ENCODE results near the gene STRIT1. TPM values are rescaled to one million over a fixed set of nuclear protein-coding genes. Genes with fewer than 3 reads are reported as not detected.

STRIT1 gene
- total RNA-seq (15.3 TPM), polyA plus RNA-seq (ENCODE audit: insufficient read depth in 1 of 8, insufficient read length in 8 of 8, low replicate concordance in 1 of 8) (10 to 100 TPM; 39.3 to 84.0 (median 42.2) TPM)
- long read RNA-seq, donor 1, transcript DWORF-201 (3 exons, 873 nt) = major isoform, 25 of 49 reads
- long read RNA-seq, donor 1, partial matches to known transcripts = 24 of 49 reads
- long read RNA-seq, donor 1, other reads (novel, unspliced or antisense) = 0 of 49 reads
- long read RNA-seq, donor 2, partial matches to known transcripts = 5 of 9 reads
- long read RNA-seq, donor 2, other reads (novel, unspliced or antisense) = 0 of 9 reads
- long read RNA-seq, donor 3, transcript DWORF-201 (3 exons, 873 nt) = major isoform, 31 of 50 reads
- long read RNA-seq, donor 3, partial matches to known transcripts = 19 of 50 reads
- long read RNA-seq, donor 3, other reads (novel, unspliced or antisense) = 0 of 50 reads
- long read RNA-seq, donor 4, transcript DWORF-201 (3 exons, 873 nt) = major isoform, 13 of 61 reads
- long read RNA-seq, donor 4, partial matches to known transcripts = 48 of 61 reads
- long read RNA-seq, donor 4, other reads (novel, unspliced or antisense) = 0 of 61 reads
- long read RNA-seq, donor 5, transcript DWORF-201 (3 exons, 873 nt) = major isoform, 198 of 451 reads
- long read RNA-seq, donor 5, partial matches to known transcripts = 253 of 451 reads
- long read RNA-seq, donor 5, other reads (novel, unspliced or antisense) = 0 of 451 reads
- long read RNA-seq, donor 6, transcript DWORF-201 (3 exons, 873 nt) = major isoform, 137 of 341 reads
- long read RNA-seq, donor 6, partial matches to known transcripts = 204 of 341 reads
- long read RNA-seq, donor 6, other reads (novel, unspliced or antisense) = 0 of 341 reads
- long read RNA-seq, donor 7, transcript DWORF-201 (3 exons, 873 nt) = major isoform, 168 of 500 reads
- long read RNA-seq, donor 7, partial matches to known transcripts = 332 of 500 reads
- long read RNA-seq, donor 7, other reads (novel, unspliced or antisense) = 0 of 500 reads
- long read RNA-seq, donor 8, transcript DWORF-201 (3 exons, 873 nt) = major isoform, 25 of 75 reads
- long read RNA-seq, donor 8, partial matches to known transcripts = 50 of 75 reads
- long read RNA-seq, donor 8, other reads (novel, unspliced or antisense) = 0 of 75 reads
- long read RNA-seq, donor 9, transcript DWORF-201 (3 exons, 873 nt) = major isoform, 83 of 231 reads
- long read RNA-seq, donor 9, partial matches to known transcripts = 148 of 231 reads
- long read RNA-seq, donor 9, other reads (novel, unspliced or antisense) = 0 of 231 reads
- long read RNA-seq, donor 10, transcript DWORF-201 (3 exons, 873 nt) = major isoform, 129 of 307 reads
- long read RNA-seq, donor 10, partial matches to known transcripts = 178 of 307 reads
- long read RNA-seq, donor 10, other reads (novel, unspliced or antisense) = 0 of 307 reads
- long read RNA-seq, donor 11, transcript DWORF-201 (3 exons, 873 nt) = major isoform, 30 of 68 reads
- long read RNA-seq, donor 11, partial matches to known transcripts = 38 of 68 reads
- long read RNA-seq, donor 11, other reads (novel, unspliced or antisense) = 0 of 68 reads

GRCh38 chr3:155293516-155293915 is at the start of gene STRIT1:
Gene STRIT1 (minus strand): TSS chr3:155293683.
- Histone ChIP-seq H3K27ac (ENCODE audit: low read length) (no peak within 1 kb of the TSS), H3K9me3 (replicated peaks; ENCODE audit: control insufficient read depth, low read depth, low read length) (peaks cover 9% of the 10 kb centered on the region), H3K4me3 (ENCODE audit: low read length) (no peak within 1 kb of the TSS), H3K4me1 (ENCODE audit: control insufficient read depth, insufficient read depth, low read length) (no peaks in the 10 kb centered on the region), H3K36me3 (ENCODE audit: control insufficient read depth, insufficient read depth, low read length) (no peaks in the 10 kb centered on the region), H3K27me3 (ENCODE audit: control insufficient read depth, insufficient read depth, low read length) (no peaks in the 10 kb centered on the region)
- no CpG with 5 or more reads among the region's 6 CpGs for WGBS (ENCODE audit: insufficient coverage)
- no peak for DNase-seq

- 10% methylated on average over 2 of the region's 3 CpGs for WGBS (ENCODE audit: insufficient coverage)
- Histone ChIP-seq H3K4me3 (ENCODE audit: low read length) (no peak overlapping the region), H3K36me3 (ENCODE audit: control insufficient read depth, insufficient read depth, low read length) (no peaks in the 10 kb centered on the region), H3K4me1 (ENCODE audit: control insufficient read depth, insufficient read depth, low read length) (no peaks in the 10 kb centered on the region), H3K27ac (ENCODE audit: low read length) (no peak overlapping the region), H3K27me3 (ENCODE audit: control insufficient read depth, insufficient read depth, low read length) (no peaks in the 10 kb centered on the region), H3K9me3 (replicated peaks; ENCODE audit: control insufficient read depth, low read depth, low read length) (no peaks in the 10 kb centered on the region)
- DNase-seq = peak; percentile 43
Measured at GRCh38 chr3:155342344-155342743, 48.9 kb upstream of the STRIT1 start.

GRCh38 chr3:155339052-155339451 is 45.6 kb upstream of the STRIT1 start:
- H3K4me1 ChIP-seq (ENCODE audit: control insufficient read depth, insufficient read depth, low read length) = no peaks in the 10 kb centered on the region
- DNase-seq = no peak
- H3K36me3 ChIP-seq (ENCODE audit: control insufficient read depth, insufficient read depth, low read length) = no peaks in the 10 kb centered on the region
- H3K27me3 ChIP-seq (ENCODE audit: control insufficient read depth, insufficient read depth, low read length) = no peaks in the 10 kb centered on the region
- no peak overlapping the region for H3K27ac ChIP-seq (ENCODE audit: low read length)
- no peak overlapping the region for H3K4me3 ChIP-seq (ENCODE audit: low read length)
- H3K9me3 ChIP-seq (replicated peaks; ENCODE audit: control insufficient read depth, low read depth, low read length) = no peaks in the 10 kb centered on the region

- Histone ChIP-seq H3K27ac (ENCODE audit: low read length) (no peak overlapping the region), H3K4me3 (ENCODE audit: low read length) (no peak overlapping the region), H3K27me3 (ENCODE audit: control insufficient read depth, insufficient read depth, low read length) (no peaks in the 10 kb centered on the region), H3K36me3 (ENCODE audit: control insufficient read depth, insufficient read depth, low read length) (no peaks in the 10 kb centered on the region), H3K4me1 (ENCODE audit: control insufficient read depth, insufficient read depth, low read length) (no peaks in the 10 kb centered on the region), H3K9me3 (replicated peaks; ENCODE audit: control insufficient read depth, low read depth, low read length) (no peaks in the 10 kb centered on the region)
- DNase-seq = no peak
- 100% methylated on average over 1 of the region's 3 CpGs for WGBS (ENCODE audit: insufficient coverage)
Measured at GRCh38 chr3:155335724-155336354, 42.4 kb upstream of the STRIT1 start.

- no peaks in the 10 kb centered on the region for H3K4me1 ChIP-seq (ENCODE audit: control insufficient read depth, insufficient read depth, low read length)
- H3K4me3 ChIP-seq (ENCODE audit: low read length) = no peak overlapping the region
- WGBS (ENCODE audit: insufficient coverage) = 51% methylated on average over 3 of the region's 6 CpGs
- H3K27ac ChIP-seq (ENCODE audit: low read length) = no peak overlapping the region
- no peak for DNase-seq
- no peaks in the 10 kb centered on the region for H3K27me3 ChIP-seq (ENCODE audit: control insufficient read depth, insufficient read depth, low read length)
- H3K9me3 ChIP-seq (replicated peaks; ENCODE audit: control insufficient read depth, low read depth, low read length) = no peaks in the 10 kb centered on the region
- H3K36me3 ChIP-seq (ENCODE audit: control insufficient read depth, insufficient read depth, low read length) = no peaks in the 10 kb centered on the region
Measured at GRCh38 chr3:155334914-155335723, 41.6 kb upstream of the STRIT1 start.

- Histone ChIP-seq H3K27me3 (ENCODE audit: control insufficient read depth, insufficient read depth, low read length) (no peaks in the 10 kb centered on the region), H3K9me3 (replicated peaks; ENCODE audit: control insufficient read depth, low read depth, low read length) (no peaks in the 10 kb centered on the region), H3K36me3 (ENCODE audit: control insufficient read depth, insufficient read depth, low read length) (no peaks in the 10 kb centered on the region), H3K27ac (ENCODE audit: low read length) (no peak overlapping the region), H3K4me1 (ENCODE audit: control insufficient read depth, insufficient read depth, low read length) (no peaks in the 10 kb centered on the region), H3K4me3 (ENCODE audit: low read length) (no peak overlapping the region)
- DNase-seq = no peak
- WGBS (ENCODE audit: insufficient coverage) = 56% methylated on average over 1 of the region's 3 CpGs
Measured at GRCh38 chr3:155334215-155334913, 40.9 kb upstream of the STRIT1 start.

- H3K27me3 ChIP-seq (ENCODE audit: control insufficient read depth, insufficient read depth, low read length) = no peaks in the 10 kb centered on the region
- H3K4me3 ChIP-seq (ENCODE audit: low read length) = no peak overlapping the region
- no peaks in the 10 kb centered on the region for H3K4me1 ChIP-seq (ENCODE audit: control insufficient read depth, insufficient read depth, low read length)
- no CpG with 5 or more reads among the region's 4 CpGs for WGBS (ENCODE audit: insufficient coverage)
- no peaks in the 10 kb centered on the region for H3K36me3 ChIP-seq (ENCODE audit: control insufficient read depth, insufficient read depth, low read length)
- no peak overlapping the region for H3K27ac ChIP-seq (ENCODE audit: low read length)
- DNase-seq = no peak
- no peaks in the 10 kb centered on the region for H3K9me3 ChIP-seq (replicated peaks; ENCODE audit: control insufficient read depth, low read depth, low read length)
Measured at GRCh38 chr3:155332716-155333115, 39.2 kb upstream of the STRIT1 start.

- H3K27me3 ChIP-seq (ENCODE audit: control insufficient read depth, insufficient read depth, low read length) = no peaks in the 10 kb centered on the region
- H3K27ac ChIP-seq (ENCODE audit: low read length) = no peak overlapping the region
- DNase-seq = no peak
- WGBS (ENCODE audit: insufficient coverage) = no CpG with 5 or more reads among the region's 2 CpGs
- H3K4me3 ChIP-seq (ENCODE audit: low read length) = no peak overlapping the region
- H3K9me3 ChIP-seq (replicated peaks; ENCODE audit: control insufficient read depth, low read depth, low read length) = no peaks in the 10 kb centered on the region
- no peaks in the 10 kb centered on the region for H3K36me3 ChIP-seq (ENCODE audit: control insufficient read depth, insufficient read depth, low read length)
- no peaks in the 10 kb centered on the region for H3K4me1 ChIP-seq (ENCODE audit: control insufficient read depth, insufficient read depth, low read length)
Measured at GRCh38 chr3:155331078-155331477, 37.6 kb upstream of the STRIT1 start.
